OCI-LY3 (cell line): Measurements from ENCODE around the gene KLHL29.

Experiments used
- H2AFZ ChIP-seq: fragments of 200-600, 300-600 bp; shearing (Covaris generic); 2 replicates; pipeline ENCODE4 v1.6.0; 2014; ENCODE audit warnings: antibody characterized with exemption, low read depth, low read length
- H3K27ac ChIP-seq: fragments of 200-600, 300-600 bp; sonication (generic); 2 replicates; pipeline ENCODE4 v1.5.1; 2014; ENCODE audit warnings: mild to moderate bottlenecking, low read length, moderate library complexity, mixed read lengths
- H3K27me3 ChIP-seq: fragments of 200-600, 300-600 bp; sonication (generic); 2 replicates; pipeline ENCODE4 v1.6.1; 2014; ENCODE audit warnings: low read depth, low read length, mixed read lengths
- H3K36me3 ChIP-seq: fragments of 200-600, 300-600 bp; sonication (generic); replicated peaks from 2 replicates; pipeline ENCODE3; 2014; ENCODE audit warnings: low read depth, low read length, mixed read lengths
- H3K4me1 ChIP-seq: fragments of 300-600, 200-600 bp; sonication (generic); 2 replicates; pipeline ENCODE4 v1.6.1; 2014; ENCODE audit warnings: low read length, mixed read lengths
- H3K4me2 ChIP-seq: fragments of 200-600, 300-600 bp; sonication (generic); 2 replicates; pipeline ENCODE4 v1.6.1; 2014; ENCODE audit warnings: low read length, mixed read lengths
- H3K4me3 ChIP-seq: fragments of 300-600, 200-600 bp; sonication (generic); 2 replicates; pipeline ENCODE4 v1.5.1; 2014; ENCODE audit warnings: antibody characterized with exemption, mild to moderate bottlenecking, low read length, moderate library complexity
- H3K79me2 ChIP-seq: fragments of 300-600, 200-600 bp; shearing (Covaris generic); 2 replicates; pipeline ENCODE4 v1.6.1; 2014; ENCODE audit warnings: mild to moderate bottlenecking, low read length, mixed read lengths
- H3K9ac ChIP-seq: fragments of 300-600, 200-600 bp; shearing (Covaris generic); 2 replicates; pipeline ENCODE4 v1.6.0; 2014; ENCODE audit warnings: mild to moderate bottlenecking, low read length, moderate library complexity
- H3K9me3 ChIP-seq: fragments of 200-600, 300-600 bp; shearing (Covaris generic); 2 replicates; pipeline ENCODE4 v1.6.1; 2014; ENCODE audit warnings: low read length, mixed read lengths; ENCODE audit not compliant: insufficient read depth
- H4K20me1 ChIP-seq: fragments of 200-600, 300-600 bp; sonication (generic); 2 replicates; pipeline ENCODE4 v1.6.1; 2016; ENCODE audit warnings: low read length, mixed read lengths; ENCODE audit not compliant: insufficient read depth
- EZH2phosphoT487 ChIP-seq: fragments of 200-600 bp; shearing (Covaris generic); IDR thresholded peaks from 2 replicates; pipeline ENCODE4 v1.6.1; 2018; ENCODE audit warnings: antibody characterized with exemption, mixed run types, low read depth
- TF ChIP-seq, protein P1 (sequence below): fragments of 200-600, 300-600 bp; sonication (generic); IDR thresholded peaks from 2 replicates; pipeline ENCODE4 v1.5.1; 2014; ENCODE audit warnings: antibody characterized with exemption, low read length, low read depth

Gene KLHL29

DNA sequence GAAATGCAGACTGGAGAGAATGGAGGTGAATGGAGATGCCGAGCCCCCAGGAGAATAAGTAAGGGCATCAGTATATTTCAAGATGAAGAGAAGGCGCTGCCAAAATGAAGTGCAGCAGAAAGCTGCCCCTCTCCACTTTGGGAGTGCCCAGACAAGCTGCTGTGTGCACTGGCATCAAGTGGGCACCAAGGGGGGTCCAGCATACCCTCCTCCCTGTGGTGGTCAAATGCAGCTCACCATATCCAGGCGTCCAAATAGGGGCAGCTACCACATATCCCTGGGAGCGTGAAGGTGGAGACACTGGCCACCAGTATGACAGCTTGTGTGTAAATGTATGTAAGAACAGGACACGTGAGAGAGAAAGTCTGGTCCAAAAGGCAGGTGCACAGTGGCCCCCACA, 236.6 kb downstream of the KLHL29 start:
- no peak overlapping the region for H3K4me3 ChIP-seq
- no peaks in the 10 kb centered on the region for H4K20me1 ChIP-seq
- no peaks in the 10 kb centered on the region for H3K9me3 ChIP-seq
- no peak overlapping the region for H3K9ac ChIP-seq
- H2AFZ ChIP-seq = no peak overlapping the region
- no peaks in the 10 kb centered on the region for H3K36me3 ChIP-seq
- H3K4me2 ChIP-seq = no peak overlapping the region
- H3K27me3 ChIP-seq = no peaks in the 10 kb centered on the region
- TF ChIP-seq EZH2phosphoT487 = no peak
- TF ChIP-seq, protein P1, sequence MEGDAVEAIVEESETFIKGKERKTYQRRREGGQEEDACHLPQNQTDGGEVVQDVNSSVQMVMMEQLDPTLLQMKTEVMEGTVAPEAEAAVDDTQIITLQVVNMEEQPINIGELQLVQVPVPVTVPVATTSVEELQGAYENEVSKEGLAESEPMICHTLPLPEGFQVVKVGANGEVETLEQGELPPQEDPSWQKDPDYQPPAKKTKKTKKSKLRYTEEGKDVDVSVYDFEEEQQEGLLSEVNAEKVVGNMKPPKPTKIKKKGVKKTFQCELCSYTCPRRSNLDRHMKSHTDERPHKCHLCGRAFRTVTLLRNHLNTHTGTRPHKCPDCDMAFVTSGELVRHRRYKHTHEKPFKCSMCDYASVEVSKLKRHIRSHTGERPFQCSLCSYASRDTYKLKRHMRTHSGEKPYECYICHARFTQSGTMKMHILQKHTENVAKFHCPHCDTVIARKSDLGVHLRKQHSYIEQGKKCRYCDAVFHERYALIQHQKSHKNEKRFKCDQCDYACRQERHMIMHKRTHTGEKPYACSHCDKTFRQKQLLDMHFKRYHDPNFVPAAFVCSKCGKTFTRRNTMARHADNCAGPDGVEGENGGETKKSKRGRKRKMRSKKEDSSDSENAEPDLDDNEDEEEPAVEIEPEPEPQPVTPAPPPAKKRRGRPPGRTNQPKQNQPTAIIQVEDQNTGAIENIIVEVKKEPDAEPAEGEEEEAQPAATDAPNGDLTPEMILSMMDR = no peak
- no peaks in the 10 kb centered on the region for H3K79me2 ChIP-seq
- no peaks in the 10 kb centered on the region; the same call in 1 of the 2 replicates for H3K4me1 ChIP-seq
- no peak overlapping the region for H3K27ac ChIP-seq

DNA sequence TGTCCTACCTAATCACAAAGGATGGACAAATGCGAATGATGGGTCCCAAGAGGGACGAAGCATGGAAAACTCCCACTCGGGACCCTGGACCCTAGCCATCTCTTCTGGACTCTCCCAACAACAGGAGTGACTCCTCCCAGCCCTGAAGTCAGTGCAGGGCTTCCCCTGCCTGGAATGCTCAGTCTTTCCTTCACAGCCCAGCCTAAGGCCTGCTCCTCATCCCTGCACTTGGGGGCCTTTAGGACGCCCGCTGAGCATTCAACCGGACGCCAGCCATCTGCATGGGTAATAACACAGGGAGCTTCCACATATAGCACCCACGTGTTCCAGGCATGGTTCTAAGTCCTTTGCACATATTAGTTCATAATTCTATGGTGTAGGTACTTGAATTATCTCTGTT, 237.5 kb downstream of the KLHL29 start:
- TF ChIP-seq, protein P1 = no peak
- no peak for TF ChIP-seq EZH2phosphoT487
- Histone ChIP-seq H3K27me3 (no peaks in the 10 kb centered on the region), H3K79me2 (no peaks in the 10 kb centered on the region), H3K4me1 (no peaks in the 10 kb centered on the region; the same call in 1 of the 2 replicates), H2AFZ (no peak overlapping the region), H3K4me2 (no peak overlapping the region), H3K36me3 (no peaks in the 10 kb centered on the region), H3K4me3 (no peak overlapping the region), H4K20me1 (no peaks in the 10 kb centered on the region), H3K9ac (no peak overlapping the region), H3K9me3 (no peaks in the 10 kb centered on the region), H3K27ac (no peak overlapping the region)

DNA sequence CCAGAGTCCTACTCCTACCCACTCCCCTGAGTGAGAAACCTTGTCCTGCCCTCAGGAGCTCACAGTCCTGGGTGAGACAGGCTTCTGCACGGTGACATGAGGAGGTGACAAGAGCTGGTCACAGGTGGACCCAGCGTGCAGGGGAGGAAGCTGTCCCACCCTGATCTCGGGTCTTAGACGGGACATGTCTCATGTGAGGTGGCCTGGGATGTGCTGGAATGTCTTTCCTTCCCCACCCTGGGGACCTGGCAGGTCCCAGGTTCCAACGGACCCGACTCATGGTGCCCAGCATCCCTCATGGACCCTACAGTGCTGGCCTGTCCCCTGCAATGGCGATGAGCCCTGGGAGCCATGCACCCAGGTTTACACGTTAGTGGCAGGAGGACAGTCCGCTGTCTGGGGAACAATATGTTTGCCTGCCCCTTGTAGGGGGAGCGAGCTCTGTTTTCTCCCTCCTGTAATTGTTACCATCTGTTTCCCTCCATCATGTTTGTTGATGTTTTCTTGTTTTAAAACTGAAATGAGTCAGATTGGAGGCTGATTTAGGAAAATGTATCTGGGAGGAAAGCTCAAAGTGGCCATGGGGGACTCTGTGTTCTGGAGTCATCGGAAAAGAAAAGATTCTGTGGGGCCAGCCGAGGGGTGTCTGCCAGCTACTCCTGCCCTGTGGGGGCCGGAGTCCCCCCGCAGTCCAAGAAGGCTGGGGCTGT, 238.1 kb downstream of the KLHL29 start:
- Histone ChIP-seq H3K9me3 (no peaks in the 10 kb centered on the region), H3K4me2 (no peak overlapping the region), H3K27ac (no peak overlapping the region), H3K9ac (no peak overlapping the region), H3K27me3 (no peaks in the 10 kb centered on the region), H3K79me2 (no peaks in the 10 kb centered on the region), H4K20me1 (no peaks in the 10 kb centered on the region), H2AFZ (no peak overlapping the region), H3K36me3 (no peaks in the 10 kb centered on the region), H3K4me1 (no peaks in the 10 kb centered on the region; the same call in 1 of the 2 replicates), H3K4me3 (no peak overlapping the region)
- TF ChIP-seq EZH2phosphoT487 = no peak
- TF ChIP-seq, protein P1 = no peak

DNA sequence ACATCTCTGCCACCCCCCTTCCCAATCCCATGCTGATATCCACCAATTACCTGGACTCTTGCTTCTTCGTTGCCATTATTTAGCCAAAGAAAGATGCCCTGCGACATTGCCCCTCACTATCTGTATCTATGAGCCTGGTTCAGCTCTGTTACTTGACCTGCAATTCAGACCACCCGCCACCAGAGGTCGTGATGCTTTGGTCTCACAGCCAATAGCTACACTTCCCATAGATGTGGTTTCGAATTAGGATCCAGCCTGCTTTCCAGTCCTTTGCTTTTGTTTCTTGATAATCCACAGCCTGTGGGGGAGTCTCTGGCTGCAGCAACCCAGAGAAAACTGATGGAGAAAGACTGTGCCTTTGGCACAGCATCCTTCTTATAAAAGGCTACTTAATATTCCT, 239.4 kb downstream of the KLHL29 start:
- TF ChIP-seq EZH2phosphoT487 = no peak
- TF ChIP-seq, protein P1 = peak; percentile 66
- Histone ChIP-seq H2AFZ (no peak overlapping the region), H3K27me3 (no peaks in the 10 kb centered on the region), H3K36me3 (no peaks in the 10 kb centered on the region), H3K79me2 (no peaks in the 10 kb centered on the region), H4K20me1 (no peaks in the 10 kb centered on the region), H3K4me1 (no peaks in the 10 kb centered on the region; the same call in 1 of the 2 replicates), H3K27ac (no peak overlapping the region), H3K9me3 (no peaks in the 10 kb centered on the region), H3K9ac (no peak overlapping the region), H3K4me3 (no peak overlapping the region), H3K4me2 (0 out of 2 replicates have a peak overlapping the region, but pooled peaks have one; percentile 7)
